Coronary artery (tissue), 2 donors: ENCODE measurements around the gene RIN3.
A peak's percentile ranks its signal among the peaks of the same experiment; 100 is the strongest.

ENCODE experiments used
- DNase-seq: peaks from one replicate; pipeline ENCODE4 v3.0.0-alpha.2; 2017; ENCODE audit warnings: low spot score
- H3K27ac ChIP-seq, 2 donors: fragments of 200-600 bp; sonication (generic); one replicate each; pipeline ENCODE4 v1.5.1; 2016 to 2019
- H3K4me3 ChIP-seq: fragments of 200-600 bp; sonication (generic); 2 replicates; pipeline ENCODE4 v1.5.1; 2016; ENCODE audit warnings: mild to moderate bottlenecking, moderate library complexity
- CTCF ChIP-seq: fragments of 200-600 bp; sonication (generic); IDR thresholded peaks from one replicate; pipeline ENCODE4 v1.5.1; 2019; ENCODE audit warnings: antibody characterized with exemption

Gene RIN3

GRCh38 chr14:92590176-92590575 is 76.6 kb downstream of the RIN3 start:
- DNase-seq = no peak
- Histone ChIP-seq H3K4me3 (no peak overlapping the region), H3K27ac (peak overlapping the region; percentile 21 to 73)
- TF ChIP-seq CTCF = no peak

DNA sequence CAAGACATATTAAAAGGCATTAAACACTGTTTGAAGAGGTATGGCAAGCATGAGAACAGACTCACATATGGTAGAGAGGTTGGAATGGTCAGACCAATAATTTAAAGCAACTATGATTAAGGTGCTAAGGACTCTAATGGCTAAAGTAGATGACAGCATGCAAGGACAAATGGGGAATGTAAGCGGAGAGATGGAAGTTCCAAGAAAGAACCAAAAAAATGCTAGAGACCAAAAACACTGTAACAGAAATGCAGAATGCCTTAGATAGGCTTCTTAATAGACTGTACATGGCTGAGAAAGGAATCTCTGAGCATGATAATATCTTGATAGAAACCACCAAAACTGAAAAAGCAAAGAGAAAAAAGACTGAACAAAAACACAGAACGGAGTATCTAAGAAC is 77.4 kb downstream of the RIN3 start:
- Histone ChIP-seq H3K27ac (peak overlapping the region in 1 of 2 donors; percentile 21), H3K4me3 (no peak overlapping the region)
- no peak for TF ChIP-seq CTCF
- no peak for DNase-seq

DNA sequence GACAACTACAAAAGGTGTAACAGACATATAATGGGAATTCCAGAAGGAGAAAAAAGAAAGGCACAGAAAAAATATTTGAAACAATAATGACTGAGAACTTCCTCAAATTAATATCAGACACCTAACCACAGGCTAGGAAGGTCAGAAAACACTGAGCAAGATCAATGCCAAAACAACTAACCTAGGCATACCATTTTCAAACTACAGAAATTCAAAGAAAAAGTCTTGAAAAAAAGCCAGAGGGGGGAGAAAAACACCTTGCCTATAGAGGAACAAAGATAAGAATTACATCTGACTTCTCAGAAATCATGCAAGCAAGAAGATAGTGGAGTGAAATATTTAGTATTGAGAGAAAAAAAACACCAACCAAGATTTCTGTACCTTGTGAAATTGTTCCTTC is 77.8 kb downstream of the RIN3 start:
- Histone ChIP-seq H3K4me3 (no peak overlapping the region), H3K27ac (no peak overlapping the region)
- no peak for TF ChIP-seq CTCF
- no peak for DNase-seq

GRCh38 chr14:92595267-92595666 is 81.7 kb downstream of the RIN3 start:
- H3K4me3 ChIP-seq = no peak overlapping the region
- no peak for TF ChIP-seq CTCF

DNA sequence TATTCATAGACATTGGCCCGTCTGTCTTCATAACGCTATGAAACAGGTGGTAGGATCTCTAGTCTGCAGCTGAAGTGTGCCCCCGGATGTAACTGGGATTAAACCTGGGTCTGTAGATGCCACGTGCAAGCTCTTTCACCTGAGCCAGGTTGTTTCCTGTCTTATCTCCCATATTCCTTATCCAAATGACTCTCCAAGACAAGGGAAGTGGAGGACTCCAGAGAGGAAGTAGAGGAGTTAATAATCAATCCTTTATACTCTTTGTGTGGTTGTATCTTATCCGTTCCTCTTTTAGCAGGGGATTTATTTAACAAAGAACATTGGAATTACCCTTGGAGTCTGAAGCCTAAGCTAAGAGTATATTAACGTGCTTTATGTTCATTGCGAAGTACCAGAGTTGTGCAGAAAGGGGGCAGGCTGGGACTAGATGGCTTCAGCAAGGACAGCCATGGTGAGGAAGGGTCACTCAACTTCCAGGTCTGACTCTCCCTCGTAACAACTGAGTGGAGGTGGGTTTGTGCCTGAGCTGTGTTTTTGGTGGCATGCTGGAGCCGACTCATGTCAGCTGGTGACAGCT is 82.8 kb downstream of the RIN3 start:
- no peak overlapping the region for H3K27ac ChIP-seq
- no peak for TF ChIP-seq CTCF
- H3K4me3 ChIP-seq = no peak overlapping the region
- no peak for DNase-seq

More at GRCh38 chr14:92595267-92595666, 81.7 kb downstream of the RIN3 start:
- no peak for DNase-seq
- H3K27ac ChIP-seq = no peak overlapping the region

DNA sequence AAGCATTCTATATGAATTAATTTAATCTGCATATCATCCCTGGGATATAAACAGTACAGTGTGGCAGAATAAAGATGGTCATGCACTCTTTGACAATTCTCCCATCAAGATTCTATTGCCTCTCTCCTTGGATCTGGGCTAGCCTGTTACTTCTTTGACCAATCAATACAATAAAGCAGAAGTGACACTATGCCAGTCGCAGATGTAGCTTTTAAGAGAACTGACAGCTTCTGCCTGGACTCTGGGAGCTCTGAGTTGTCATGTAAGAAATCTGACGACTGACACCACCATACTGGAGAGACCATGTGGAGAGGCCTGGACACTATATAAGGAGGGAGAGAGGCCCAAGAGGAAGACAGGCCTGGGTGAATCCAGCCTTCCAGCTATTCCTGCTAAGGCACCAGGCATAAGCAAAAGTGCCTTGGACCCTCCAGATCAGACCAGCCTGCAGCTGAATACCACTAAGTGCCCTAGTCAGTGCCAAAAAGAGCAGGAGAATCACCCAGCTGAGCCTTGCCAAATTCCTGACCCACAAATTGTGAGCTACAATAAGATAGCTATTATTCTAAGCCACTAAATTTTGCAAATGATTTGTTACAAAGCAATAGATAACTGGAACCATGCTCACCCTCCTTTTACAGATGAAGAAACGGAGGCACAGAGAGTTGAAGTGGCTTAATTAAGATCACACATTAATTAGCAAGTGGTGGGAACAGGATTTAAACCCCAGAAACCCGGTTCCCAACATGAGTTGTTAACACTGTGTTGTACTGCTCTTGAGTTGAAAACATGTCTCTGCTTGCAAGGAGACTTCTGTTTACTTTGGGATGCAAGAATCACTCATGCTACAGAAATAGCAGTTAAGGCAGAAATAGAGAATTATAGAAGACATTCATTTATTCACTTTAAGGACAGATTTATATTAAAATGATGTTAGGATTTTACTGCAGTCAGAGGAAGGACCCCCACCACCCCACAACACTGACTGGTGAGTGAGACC is 84.6 kb downstream of the RIN3 start:
- no peak for TF ChIP-seq CTCF
- no peak for DNase-seq
- Histone ChIP-seq H3K27ac (no peak overlapping the region), H3K4me3 (no peak overlapping the region)
